NCI-H2171 treated with DMSO at 0.1 percent for 48 hours (cell line): ENCODE measurements around the gene PARP1.
A peak's percentile ranks its signal among the peaks of the same experiment; 100 is the strongest.
"Not testable (repeated sequence)": the region's sequence is repeated elsewhere in the genome, so short reads cannot be mapped to it uniquely, and the experiment has no call there.

Source experiments
- DNase-seq: peaks from one replicate; lab custom pipeline; 2025; lab: John Stamatoyannopoulos, UW

PARP1 gene

GRCh38 chr1:226428791-226429461 lies 21.0 kb upstream of the PARP1 start:
- peak; percentile 77 for DNase-seq

GRCh38 chr1:226428348-226428747 lies 20.5 kb upstream of the PARP1 start:
- DNase-seq: no peak

GRCh38 chr1:226427131-226427530 lies 19.2 kb upstream of the PARP1 start:
- no peak for DNase-seq

GRCh38 chr1:226426395-226426794 lies 18.5 kb upstream of the PARP1 start:
- not testable (repeated sequence) for DNase-seq

GRCh38 chr1:226425431-226426031 lies 17.6 kb upstream of the PARP1 start:
- no peak for DNase-seq

GRCh38 chr1:226425004-226425378 lies 17.1 kb upstream of the PARP1 start:
- DNase-seq: no peak

- DNase-seq: peak; percentile 69
Observed at GRCh38 chr1:226424221-226425003, 16.5 kb upstream of the PARP1 start.

- DNase-seq: no peak
Observed at GRCh38 chr1:226422478-226422877, 14.6 kb upstream of the PARP1 start.

GRCh38 chr1:226420897-226421296 lies 13.0 kb upstream of the PARP1 start:
- peak; percentile 96 for DNase-seq

- no peak for DNase-seq
Observed at GRCh38 chr1:226420328-226420727, 12.4 kb upstream of the PARP1 start.

GRCh38 chr1:226419284-226420029 lies 11.6 kb upstream of the PARP1 start:
- DNase-seq: no peak

GRCh38 chr1:226417830-226418546 lies 10.1 kb upstream of the PARP1 start:
- no peak for DNase-seq

GRCh38 chr1:226417350-226417749 lies 9.5 kb upstream of the PARP1 start:
- no peak for DNase-seq

- no peak for DNase-seq
Observed at GRCh38 chr1:226414098-226414698, 6.3 kb upstream of the PARP1 start.

- DNase-seq: no peak
Observed at GRCh38 chr1:226411619-226412018, 3.7 kb upstream of the PARP1 start.

- no peak for DNase-seq
Observed at GRCh38 chr1:226410958-226411357, 3.1 kb upstream of the PARP1 start.

GRCh38 chr1:226409392-226409791 lies 1.5 kb upstream of the PARP1 start:
- DNase-seq: no peak

GRCh38 chr1:226408285-226409184 lies 642 bp upstream of the PARP1 start:
- DNase-seq: no peak

- no peak for DNase-seq
Observed at GRCh38 chr1:226407199-226407496, 745 bp downstream of the PARP1 start.

GRCh38 chr1:226406401-226406881 lies 1.5 kb downstream of the PARP1 start:
- peak; percentile 34 for DNase-seq
